NB4 (cell line): ENCODE measurements around the gene PER3.

Experiments
- DNase-seq: peaks from one replicate; pipeline ENCODE4 v3.0.0; 2010; ENCODE audit warnings: low read depth
- H3K4me3 ChIP-seq: one replicate; pipeline ENCODE4 v1.5.1; 2011; ENCODE audit warnings: mild to moderate bottlenecking, low read depth, low read length, moderate library complexity
- MYC ChIP-seq: IDR thresholded peaks from 2 replicates; pipeline ENCODE4 v1.6.1; 2011; ENCODE audit warnings: low read depth, low read length
- POLR2A ChIP-seq: IDR thresholded peaks from 2 replicates; pipeline ENCODE4 v1.6.1; 2011; ENCODE audit warnings: mild to moderate bottlenecking; ENCODE audit not compliant: insufficient read length; ENCODE audit errors: extremely low read depth
- TF ChIP-seq, protein P1 (sequence below): IDR thresholded peaks from 2 replicates; pipeline ENCODE4 v1.6.1; 2011; ENCODE audit warnings: low read depth, low read length
- TF ChIP-seq, protein P2 (sequence below): IDR thresholded peaks from one replicate; pipeline ENCODE4 v1.5.1; 2012; ENCODE audit warnings: low read depth, low read length

Gene PER3

DNA sequence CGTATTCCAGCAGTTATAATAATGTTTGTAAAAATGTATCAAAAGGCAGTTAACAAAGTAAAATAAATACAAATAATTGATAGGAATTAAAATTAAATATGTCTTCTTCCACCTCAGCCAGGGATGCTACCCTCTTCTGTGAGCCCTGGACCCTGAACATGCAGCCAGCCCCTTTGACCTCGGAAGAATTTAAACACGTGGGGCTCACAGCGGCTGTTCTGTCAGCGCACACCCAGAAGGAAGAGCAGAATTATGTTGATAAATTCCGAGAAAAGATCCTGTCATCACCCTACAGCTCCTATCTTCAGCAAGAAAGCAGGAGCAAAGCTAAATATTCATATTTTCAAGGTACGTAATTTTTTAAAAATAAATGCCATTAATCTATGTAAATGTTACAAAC, 42.3 kb downstream of the PER3 start:
- peak overlapping the region; percentile 86 for H3K4me3 ChIP-seq
- TF ChIP-seq POLR2A: no peak
- TF ChIP-seq, protein P1, sequence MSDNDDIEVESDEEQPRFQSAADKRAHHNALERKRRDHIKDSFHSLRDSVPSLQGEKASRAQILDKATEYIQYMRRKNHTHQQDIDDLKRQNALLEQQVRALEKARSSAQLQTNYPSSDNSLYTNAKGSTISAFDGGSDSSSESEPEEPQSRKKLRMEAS: peak; percentile 87
- TF ChIP-seq, protein P2, sequence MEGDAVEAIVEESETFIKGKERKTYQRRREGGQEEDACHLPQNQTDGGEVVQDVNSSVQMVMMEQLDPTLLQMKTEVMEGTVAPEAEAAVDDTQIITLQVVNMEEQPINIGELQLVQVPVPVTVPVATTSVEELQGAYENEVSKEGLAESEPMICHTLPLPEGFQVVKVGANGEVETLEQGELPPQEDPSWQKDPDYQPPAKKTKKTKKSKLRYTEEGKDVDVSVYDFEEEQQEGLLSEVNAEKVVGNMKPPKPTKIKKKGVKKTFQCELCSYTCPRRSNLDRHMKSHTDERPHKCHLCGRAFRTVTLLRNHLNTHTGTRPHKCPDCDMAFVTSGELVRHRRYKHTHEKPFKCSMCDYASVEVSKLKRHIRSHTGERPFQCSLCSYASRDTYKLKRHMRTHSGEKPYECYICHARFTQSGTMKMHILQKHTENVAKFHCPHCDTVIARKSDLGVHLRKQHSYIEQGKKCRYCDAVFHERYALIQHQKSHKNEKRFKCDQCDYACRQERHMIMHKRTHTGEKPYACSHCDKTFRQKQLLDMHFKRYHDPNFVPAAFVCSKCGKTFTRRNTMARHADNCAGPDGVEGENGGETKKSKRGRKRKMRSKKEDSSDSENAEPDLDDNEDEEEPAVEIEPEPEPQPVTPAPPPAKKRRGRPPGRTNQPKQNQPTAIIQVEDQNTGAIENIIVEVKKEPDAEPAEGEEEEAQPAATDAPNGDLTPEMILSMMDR: no peak
- peak; percentile 62 for TF ChIP-seq MYC
- peak; percentile 52 for DNase-seq

DNA sequence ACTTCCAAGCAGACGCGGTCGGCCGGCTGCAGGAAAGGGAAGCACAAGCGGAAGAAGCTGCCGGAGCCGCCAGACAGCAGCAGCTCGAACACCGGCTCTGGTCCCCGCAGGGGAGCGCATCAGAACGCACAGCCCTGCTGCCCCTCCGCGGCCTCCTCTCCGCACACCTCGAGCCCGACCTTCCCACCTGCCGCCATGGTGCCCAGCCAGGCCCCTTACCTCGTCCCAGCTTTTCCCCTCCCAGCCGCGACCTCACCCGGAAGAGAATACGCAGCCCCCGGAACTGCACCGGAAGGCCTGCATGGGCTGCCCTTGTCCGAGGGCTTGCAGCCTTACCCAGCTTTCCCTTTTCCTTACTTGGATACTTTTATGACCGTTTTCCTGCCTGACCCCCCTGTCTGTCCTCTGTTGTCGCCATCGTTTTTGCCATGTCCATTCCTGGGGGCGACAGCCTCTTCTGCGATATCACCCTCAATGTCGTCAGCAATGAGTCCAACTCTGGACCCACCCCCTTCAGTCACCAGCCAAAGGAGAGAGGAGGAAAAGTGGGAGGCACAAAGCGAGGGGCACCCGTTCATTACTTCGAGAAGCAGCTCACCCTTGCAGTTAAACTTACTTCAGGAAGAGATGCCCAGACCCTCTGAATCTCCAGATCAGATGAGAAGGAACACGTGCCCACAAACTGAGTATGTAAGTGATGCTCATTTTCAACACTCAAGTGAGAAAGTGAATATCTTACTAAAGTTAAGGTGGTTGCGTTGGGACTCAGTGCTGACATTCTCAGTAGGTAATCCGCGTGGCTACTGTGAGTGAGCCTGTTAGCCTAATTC, 43.2 kb downstream of the PER3 start:
- peak overlapping the region; percentile 86 for H3K4me3 ChIP-seq
- TF ChIP-seq, protein P2: no peak
- TF ChIP-seq POLR2A (peak; percentile 48), MYC (peak; percentile 47; the same call in 1 of the 2 replicates)
- TF ChIP-seq, protein P1: peak; percentile 47
- peak; percentile 70 for DNase-seq

DNA sequence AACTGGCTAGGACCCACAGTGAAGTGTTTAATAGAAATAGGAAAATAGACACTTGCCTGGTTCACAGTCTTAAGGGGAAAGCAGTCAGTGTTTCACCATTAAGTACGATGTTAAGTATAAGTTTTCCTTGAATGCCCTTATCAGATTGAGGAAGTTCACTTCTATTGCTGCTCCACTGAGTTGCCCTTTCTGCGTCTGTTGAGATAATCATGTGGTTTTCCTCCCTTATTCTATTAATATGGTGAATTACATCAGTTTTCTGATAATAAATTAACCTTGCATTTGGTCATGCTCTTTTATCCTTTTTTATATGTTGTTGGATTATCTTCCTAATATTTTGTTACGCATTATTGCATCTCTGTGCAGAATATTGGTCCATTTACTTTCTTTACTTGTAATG, 47.4 kb downstream of the PER3 start:
- TF ChIP-seq MYC: no peak
- TF ChIP-seq, protein P2: no peak
- TF ChIP-seq POLR2A: no peak
- TF ChIP-seq, protein P1: no peak
- DNase-seq: peak; percentile 58
- H3K4me3 ChIP-seq: no peak overlapping the region

DNA sequence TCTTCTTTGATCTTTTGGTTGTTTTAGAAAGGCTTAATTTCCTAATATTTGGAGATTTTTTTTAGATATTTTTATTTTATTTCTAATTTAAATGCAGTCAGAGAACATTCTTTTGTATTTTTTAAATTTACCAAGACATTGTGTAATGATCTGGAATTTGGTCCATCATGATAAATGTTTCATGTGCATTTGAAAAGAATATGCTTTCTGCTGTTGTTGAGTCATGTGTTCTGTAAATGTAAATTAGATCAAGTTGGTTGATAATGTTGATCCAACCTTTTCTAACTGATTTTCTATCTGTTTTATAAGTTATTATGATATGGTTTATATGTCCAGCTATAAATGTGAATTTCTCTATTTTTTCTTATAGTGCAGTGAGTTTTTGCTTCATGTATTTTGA, 48.9 kb downstream of the PER3 start:
- TF ChIP-seq, protein P2: no peak
- TF ChIP-seq, protein P1: no peak
- TF ChIP-seq POLR2A (no peak), MYC (no peak)
- H3K4me3 ChIP-seq: no peak overlapping the region
- no peak for DNase-seq

DNA sequence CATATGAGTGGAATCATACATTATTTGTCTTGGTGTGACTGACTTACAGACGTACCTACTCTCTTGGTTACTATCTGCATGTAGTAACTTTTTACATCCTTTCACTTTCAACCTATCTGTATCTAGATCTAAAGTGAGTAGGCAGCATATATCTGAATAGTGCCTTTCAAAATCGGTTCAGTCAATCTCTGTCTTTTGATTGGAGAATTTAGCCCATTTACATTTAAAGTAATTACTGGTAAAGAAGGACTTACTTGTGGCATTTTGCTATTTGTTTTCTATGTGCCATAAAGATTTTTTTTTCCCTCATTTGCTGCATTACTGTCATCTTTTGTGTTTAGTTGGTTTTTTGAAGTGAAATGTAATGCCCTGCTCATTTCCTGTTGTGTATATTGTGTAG, 54.6 kb downstream of the PER3 start:
- no peak for DNase-seq
- no peak overlapping the region for H3K4me3 ChIP-seq
- TF ChIP-seq MYC: no peak
- TF ChIP-seq POLR2A: no peak
- TF ChIP-seq, protein P1: no peak

DNA sequence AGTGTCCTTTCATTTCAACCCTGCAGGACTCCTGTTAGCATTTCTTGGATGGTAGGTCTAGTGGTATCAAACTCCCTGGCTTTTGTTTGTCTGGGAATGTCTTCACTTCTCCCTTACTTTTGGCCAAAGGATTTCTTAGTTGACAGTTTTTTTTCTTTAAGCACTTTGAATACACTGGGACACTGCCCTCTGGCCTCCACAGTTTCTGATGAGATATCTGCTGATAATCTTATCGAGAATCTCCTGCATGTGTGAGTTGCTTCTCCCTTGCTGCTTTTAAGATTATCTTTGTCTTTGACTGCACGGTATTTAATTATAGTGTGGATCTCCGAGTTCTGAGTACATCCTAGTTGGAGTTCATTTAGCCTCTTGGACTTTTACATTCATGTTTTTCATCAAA, 55.4 kb downstream of the PER3 start:
- TF ChIP-seq, protein P2: no peak
- TF ChIP-seq MYC (no peak), POLR2A (no peak)
- TF ChIP-seq, protein P1: no peak
- no peak overlapping the region for H3K4me3 ChIP-seq
- DNase-seq: no peak
